GM23338 (cell line): ENCODE results near the gene NAXE. TPM values are rescaled to one million over a fixed set of nuclear protein-coding genes. Genes with fewer than 3 reads are reported as not detected.

Experiments
- ATAC-seq: fragments of 200-7000 bp; cut with Tn5 transposase; 3 replicates; pipeline ENCODE4 v1.9.1; 2020
- DNase-seq: peaks from one replicate; pipeline ENCODE4 v3.0.0-alpha.2; 2015; ENCODE audit warnings: low spot score
- H2AFZ ChIP-seq: fragments of 200-600 bp; sonication (generic); 2 replicates; pipeline ENCODE4 v1.8.0; 2016; ENCODE audit warnings: antibody characterized with exemption, mild to moderate bottlenecking, moderate library complexity
- H3F3A ChIP-seq: fragments of 200-600 bp; sonication (generic); replicated peaks from 2 replicates; pipeline ENCODE4 v1.8.0; 2017; ENCODE audit warnings: antibody characterized with exemption, mixed run types, low read depth
- H3K27ac ChIP-seq: fragments of 200-600 bp; sonication (generic); 2 replicates; pipeline ENCODE4 v1.6.1; 2016; ENCODE audit warnings: low read depth
- H3K27me3 ChIP-seq: fragments of 200-600 bp; sonication (generic); 2 replicates; pipeline ENCODE4 v1.8.0; 2016; ENCODE audit warnings: mild to moderate bottlenecking, mixed run types, moderate library complexity; ENCODE audit not compliant: insufficient read depth
- H3K36me3 ChIP-seq: fragments of 200-600 bp; sonication (generic); 2 replicates; pipeline ENCODE4 v1.8.0; 2016; ENCODE audit warnings: mild to moderate bottlenecking; ENCODE audit not compliant: insufficient read depth
- H3K4me1 ChIP-seq: fragments of 200-600 bp; sonication (generic); 2 replicates; pipeline ENCODE4 v1.8.0; 2016; ENCODE audit warnings: mild to moderate bottlenecking, moderate library complexity; ENCODE audit not compliant: insufficient read depth
- H3K4me2 ChIP-seq: fragments of 200-600 bp; sonication (generic); 2 replicates; pipeline ENCODE4 v1.7.1; 2017; ENCODE audit warnings: mixed run types
- H3K4me3 ChIP-seq: fragments of 200-600 bp; sonication (generic); 2 replicates; pipeline ENCODE4 v1.6.1; 2016; ENCODE audit warnings: mixed run types
- H3K79me2 ChIP-seq: fragments of 200-600 bp; sonication (generic); replicated peaks from 2 replicates; pipeline ENCODE4 v1.8.0; 2017; ENCODE audit warnings: mild to moderate bottlenecking; ENCODE audit not compliant: insufficient read depth
- H3K9me2 ChIP-seq: fragments of 200-600 bp; sonication (generic); 2 replicates; pipeline ENCODE4 v1.8.0; 2017; ENCODE audit not compliant: insufficient read depth
- H4K20me1 ChIP-seq: fragments of 200-600 bp; sonication (generic); replicated peaks from 2 replicates; pipeline ENCODE4 v1.8.0; 2017; ENCODE audit warnings: mild to moderate bottlenecking; ENCODE audit not compliant: insufficient read depth
- H3K27ac Mint-ChIP-seq: 2 replicates; pipeline ENCODE4 v1.8.0; 2020; ENCODE audit warnings: inconsistent platforms, mild to moderate bottlenecking, moderate library complexity, mixed read lengths
- H3K27me3 Mint-ChIP-seq: 3 replicates; pipeline ENCODE4 v1.8.0; 2022; ENCODE audit warnings: low read depth, mild to moderate bottlenecking, moderate library complexity, mixed read lengths, inconsistent platforms; ENCODE audit not compliant: insufficient read depth, poor library complexity
- H3K36me3 Mint-ChIP-seq: 3 replicates; pipeline ENCODE4 v1.8.0; 2021; ENCODE audit warnings: low read depth, mild to moderate bottlenecking, inconsistent platforms, moderate library complexity, mixed read lengths
- H3K4me1 Mint-ChIP-seq: 3 replicates; pipeline ENCODE4 v1.8.0; 2020; ENCODE audit warnings: mild to moderate bottlenecking, inconsistent platforms, mixed read lengths
- H3K4me3 Mint-ChIP-seq: 3 replicates; pipeline ENCODE4 v1.8.0; 2021; ENCODE audit warnings: moderate library complexity, mild to moderate bottlenecking, inconsistent platforms, mixed read lengths
- H3K9me3 Mint-ChIP-seq: 3 replicates; pipeline ENCODE4 v1.8.0; 2020; ENCODE audit warnings: moderate library complexity, mild to moderate bottlenecking, inconsistent platforms, mixed read lengths
- EZH2phosphoT487 ChIP-seq: fragments of 200-600 bp; sonication (generic); IDR thresholded peaks from one replicate; pipeline ENCODE4 v1.8.1; 2018; ENCODE audit warnings: antibody characterized with exemption; ENCODE audit not compliant: unreplicated experiment
- JUNB ChIP-seq: IDR thresholded peaks from one replicate; pipeline ENCODE4 v1.6.1; 2016; ENCODE audit warnings: antibody characterized with exemption; ENCODE audit not compliant: unreplicated experiment
- ZNF114 ChIP-seq: fragments of 250-450 bp; sonication (Bioruptor Pico); IDR thresholded peaks from 2 replicates; pipeline ENCODE4 v1.5.0; 2020; ENCODE audit warnings: mild to moderate bottlenecking, moderate library complexity
- ZNF331 ChIP-seq: fragments of 250-450 bp; sonication (Bioruptor Pico); IDR thresholded peaks from 2 replicates; pipeline ENCODE4 v1.5.0; 2020; ENCODE audit warnings: low read depth, mild to moderate bottlenecking, moderate library complexity
- polyA plus RNA-seq: library from polyadenylated mRNA; unstranded; fragments of >200 nt; fragmentation: Nextera tagmentation; extraction: Ambion mirVana; gene quantifications from 2 replicates; pipeline ENCODE4 v1.2.1, GENCODE V29; 2016
- total RNA-seq: library from RNA; depleted of rRNA; stranded (reverse); fragments of >200 nt; shearing (Covaris generic); gene quantifications from 2 replicates; pipeline ENCODE4 v1.2.3, GENCODE V29; 2014
- TF ChIP-seq, protein P1 (sequence below): fragments of 250-450 bp; sonication (Bioruptor Pico); IDR thresholded peaks from 2 replicates; pipeline ENCODE4 v1.5.0; 2020; ENCODE audit warnings: mild to moderate bottlenecking, moderate library complexity
- TF ChIP-seq, protein P2 (sequence below): IDR thresholded peaks from one replicate; pipeline ENCODE4 v1.6.1; 2018; ENCODE audit warnings: antibody characterized with exemption; ENCODE audit not compliant: unreplicated experiment
- TF ChIP-seq, protein P3 (sequence below): IDR thresholded peaks from 2 replicates; pipeline ENCODE4 v1.6.1; 2016; ENCODE audit warnings: antibody characterized with exemption

NAXE gene
- total and polyA plus RNA-seq, 2 experiments from 2014 or later, result 82.1 to 87.5 TPM

DNA sequence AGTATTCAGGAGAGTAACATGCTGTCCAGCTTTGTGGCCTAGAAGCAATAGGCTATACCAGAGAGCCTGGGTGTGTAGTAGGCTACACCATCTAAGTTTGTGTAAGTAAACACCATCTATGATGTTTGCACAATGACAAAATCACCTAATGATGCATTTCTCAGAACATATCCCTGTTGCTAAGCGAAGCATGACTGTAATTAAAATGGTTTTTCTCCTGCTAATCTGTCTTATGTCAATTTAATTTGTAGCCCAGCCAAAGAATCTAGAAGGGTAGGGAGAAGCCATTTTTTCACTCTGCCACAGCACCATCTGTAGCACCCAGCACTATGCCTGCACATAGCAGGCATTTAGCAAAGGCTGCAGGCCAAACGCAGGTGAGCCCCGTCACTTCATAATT is 14.0 kb upstream of the NAXE start:
- H4K20me1 ChIP-seq, result no peaks in the 10 kb centered on the region
- H3K4me1 ChIP-seq, result peaks cover 3% of the 10 kb centered on the region; the same call in 1 of the 2 replicates
- no peaks in the 10 kb centered on the region for H3K9me2 ChIP-seq
- no peak for DNase-seq
- H3K36me3 Mint-ChIP-seq, result no peaks in the 10 kb centered on the region
- H2AFZ ChIP-seq, result no peak overlapping the region
- H3K9me3 Mint-ChIP-seq, result no peaks in the 10 kb centered on the region
- ATAC-seq, result no peak
- no peak overlapping the region for H3K4me3 ChIP-seq
- no peak overlapping the region for H3K4me3 Mint-ChIP-seq
- no peaks in the 10 kb centered on the region for H3K36me3 ChIP-seq
- H3K27ac ChIP-seq, result no peak overlapping the region
- H3K4me2 ChIP-seq, result no peak overlapping the region
- H3F3A ChIP-seq, result 0 out of 2 replicates have a peak, but pooled peaks cover 6% of the 10 kb centered on the region
- no peak overlapping the region for H3K27ac Mint-ChIP-seq
- TF ChIP-seq, protein P1, sequence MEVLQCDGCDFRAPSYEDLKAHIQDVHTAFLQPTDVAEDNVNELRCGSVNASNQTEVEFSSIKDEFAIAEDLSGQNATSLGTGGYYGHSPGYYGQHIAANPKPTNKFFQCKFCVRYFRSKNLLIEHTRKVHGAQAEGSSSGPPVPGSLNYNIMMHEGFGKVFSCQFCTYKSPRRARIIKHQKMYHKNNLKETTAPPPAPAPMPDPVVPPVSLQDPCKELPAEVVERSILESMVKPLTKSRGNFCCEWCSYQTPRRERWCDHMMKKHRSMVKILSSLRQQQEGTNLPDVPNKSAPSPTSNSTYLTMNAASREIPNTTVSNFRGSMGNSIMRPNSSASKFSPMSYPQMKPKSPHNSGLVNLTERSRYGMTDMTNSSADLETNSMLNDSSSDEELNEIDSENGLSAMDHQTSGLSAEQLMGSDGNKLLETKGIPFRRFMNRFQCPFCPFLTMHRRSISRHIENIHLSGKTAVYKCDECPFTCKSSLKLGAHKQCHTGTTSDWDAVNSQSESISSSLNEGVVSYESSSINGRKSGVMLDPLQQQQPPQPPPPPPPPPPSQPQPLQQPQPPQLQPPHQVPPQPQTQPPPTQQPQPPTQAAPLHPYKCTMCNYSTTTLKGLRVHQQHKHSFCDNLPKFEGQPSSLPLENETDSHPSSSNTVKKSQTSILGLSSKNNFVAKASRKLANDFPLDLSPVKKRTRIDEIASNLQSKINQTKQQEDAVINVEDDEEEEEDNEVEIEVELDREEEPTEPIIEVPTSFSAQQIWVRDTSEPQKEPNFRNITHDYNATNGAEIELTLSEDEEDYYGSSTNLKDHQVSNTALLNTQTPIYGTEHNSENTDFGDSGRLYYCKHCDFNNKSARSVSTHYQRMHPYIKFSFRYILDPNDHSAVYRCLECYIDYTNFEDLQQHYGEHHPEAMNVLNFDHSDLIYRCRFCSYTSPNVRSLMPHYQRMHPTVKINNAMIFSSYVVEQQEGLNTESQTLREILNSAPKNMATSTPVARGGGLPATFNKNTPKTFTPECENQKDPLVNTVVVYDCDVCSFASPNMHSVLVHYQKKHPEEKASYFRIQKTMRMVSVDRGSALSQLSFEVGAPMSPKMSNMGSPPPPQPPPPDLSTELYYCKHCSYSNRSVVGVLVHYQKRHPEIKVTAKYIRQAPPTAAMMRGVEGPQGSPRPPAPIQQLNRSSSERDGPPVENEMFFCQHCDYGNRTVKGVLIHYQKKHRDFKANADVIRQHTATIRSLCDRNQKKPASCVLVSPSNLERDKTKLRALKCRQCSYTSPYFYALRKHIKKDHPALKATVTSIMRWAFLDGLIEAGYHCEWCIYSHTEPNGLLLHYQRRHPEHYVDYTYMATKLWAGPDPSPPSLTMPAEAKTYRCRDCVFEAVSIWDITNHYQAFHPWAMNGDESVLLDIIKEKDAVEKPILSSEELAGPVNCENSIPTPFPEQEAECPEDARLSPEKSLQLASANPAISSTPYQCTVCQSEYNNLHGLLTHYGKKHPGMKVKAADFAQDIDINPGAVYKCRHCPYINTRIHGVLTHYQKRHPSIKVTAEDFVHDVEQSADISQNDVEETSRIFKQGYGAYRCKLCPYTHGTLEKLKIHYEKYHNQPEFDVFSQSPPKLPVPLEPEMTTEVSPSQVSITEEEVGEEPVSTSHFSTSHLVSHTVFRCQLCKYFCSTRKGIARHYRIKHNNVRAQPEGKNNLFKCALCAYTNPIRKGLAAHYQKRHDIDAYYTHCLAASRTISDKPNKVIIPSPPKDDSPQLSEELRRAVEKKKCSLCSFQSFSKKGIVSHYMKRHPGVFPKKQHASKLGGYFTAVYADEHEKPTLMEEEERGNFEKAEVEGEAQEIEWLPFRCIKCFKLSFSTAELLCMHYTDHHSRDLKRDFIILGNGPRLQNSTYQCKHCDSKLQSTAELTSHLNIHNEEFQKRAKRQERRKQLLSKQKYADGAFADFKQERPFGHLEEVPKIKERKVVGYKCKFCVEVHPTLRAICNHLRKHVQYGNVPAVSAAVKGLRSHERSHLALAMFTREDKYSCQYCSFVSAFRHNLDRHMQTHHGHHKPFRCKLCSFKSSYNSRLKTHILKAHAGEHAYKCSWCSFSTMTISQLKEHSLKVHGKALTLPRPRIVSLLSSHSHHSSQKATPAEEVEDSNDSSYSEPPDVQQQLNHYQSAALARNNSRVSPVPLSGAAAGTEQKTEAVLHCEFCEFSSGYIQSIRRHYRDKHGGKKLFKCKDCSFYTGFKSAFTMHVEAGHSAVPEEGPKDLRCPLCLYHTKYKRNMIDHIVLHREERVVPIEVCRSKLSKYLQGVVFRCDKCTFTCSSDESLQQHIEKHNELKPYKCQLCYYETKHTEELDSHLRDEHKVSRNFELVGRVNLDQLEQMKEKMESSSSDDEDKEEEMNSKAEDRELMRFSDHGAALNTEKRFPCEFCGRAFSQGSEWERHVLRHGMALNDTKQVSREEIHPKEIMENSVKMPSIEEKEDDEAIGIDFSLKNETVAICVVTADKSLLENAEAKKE, result no peak
- TF ChIP-seq ZNF114 (CRISPR knock-in tag), result no peak
- no peak for TF ChIP-seq EZH2phosphoT487
- no peak for TF ChIP-seq JUNB
- TF ChIP-seq ZNF331, result no peak
- no peaks in the 10 kb centered on the region for H3K27me3 ChIP-seq
- H3K79me2 ChIP-seq, result no peaks in the 10 kb centered on the region
- peaks cover 6% of the 10 kb centered on the region for H3K4me1 Mint-ChIP-seq
- H3K27me3 Mint-ChIP-seq, result peaks cover 8% of the 10 kb centered on the region

DNA sequence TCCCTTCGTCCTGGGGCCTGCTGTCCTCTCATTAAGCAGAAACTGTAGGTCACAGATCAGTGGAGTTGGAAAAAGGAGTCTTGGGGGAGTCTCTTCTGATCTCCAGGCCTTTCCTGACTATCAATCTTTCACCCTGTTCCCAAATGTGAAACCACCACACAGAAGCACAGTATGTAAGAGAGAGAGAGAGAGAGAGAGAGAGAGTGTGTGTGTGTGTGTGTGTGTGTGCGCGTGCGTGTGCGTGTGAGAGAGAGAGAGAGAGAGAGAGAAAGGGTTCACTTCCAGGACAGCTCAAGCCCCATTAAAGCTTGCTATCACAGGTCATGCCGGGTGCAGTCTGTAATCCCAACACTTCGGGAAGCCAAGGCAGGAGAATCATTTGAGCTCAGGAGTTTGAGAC is 13.5 kb upstream of the NAXE start:
- H3K4me3 Mint-ChIP-seq, result no peak overlapping the region
- Histone ChIP-seq H3K4me3 (no peak overlapping the region), H3K4me1 (no peaks in the 10 kb centered on the region), H3K36me3 (no peaks in the 10 kb centered on the region), H3K4me2 (no peak overlapping the region), H3K27me3 (no peaks in the 10 kb centered on the region), H3K9me2 (no peaks in the 10 kb centered on the region), H2AFZ (no peak overlapping the region), H3K27ac (no peak overlapping the region), H3K79me2 (no peaks in the 10 kb centered on the region), H4K20me1 (no peaks in the 10 kb centered on the region), H3F3A (0 out of 2 replicates have a peak, but pooled peaks cover 2% of the 10 kb centered on the region)
- no peaks in the 10 kb centered on the region for H3K36me3 Mint-ChIP-seq
- no peaks in the 10 kb centered on the region for H3K9me3 Mint-ChIP-seq
- DNase-seq (no peak), ATAC-seq (no peak)
- peaks cover 3% of the 10 kb centered on the region; the same call in 1 of the 3 replicates for H3K4me1 Mint-ChIP-seq
- H3K27ac Mint-ChIP-seq, result 0 out of 2 replicates have a peak overlapping the region, but pooled peaks have one; percentile 5
- peaks cover 5% of the 10 kb centered on the region for H3K27me3 Mint-ChIP-seq
- TF ChIP-seq, protein P2, sequence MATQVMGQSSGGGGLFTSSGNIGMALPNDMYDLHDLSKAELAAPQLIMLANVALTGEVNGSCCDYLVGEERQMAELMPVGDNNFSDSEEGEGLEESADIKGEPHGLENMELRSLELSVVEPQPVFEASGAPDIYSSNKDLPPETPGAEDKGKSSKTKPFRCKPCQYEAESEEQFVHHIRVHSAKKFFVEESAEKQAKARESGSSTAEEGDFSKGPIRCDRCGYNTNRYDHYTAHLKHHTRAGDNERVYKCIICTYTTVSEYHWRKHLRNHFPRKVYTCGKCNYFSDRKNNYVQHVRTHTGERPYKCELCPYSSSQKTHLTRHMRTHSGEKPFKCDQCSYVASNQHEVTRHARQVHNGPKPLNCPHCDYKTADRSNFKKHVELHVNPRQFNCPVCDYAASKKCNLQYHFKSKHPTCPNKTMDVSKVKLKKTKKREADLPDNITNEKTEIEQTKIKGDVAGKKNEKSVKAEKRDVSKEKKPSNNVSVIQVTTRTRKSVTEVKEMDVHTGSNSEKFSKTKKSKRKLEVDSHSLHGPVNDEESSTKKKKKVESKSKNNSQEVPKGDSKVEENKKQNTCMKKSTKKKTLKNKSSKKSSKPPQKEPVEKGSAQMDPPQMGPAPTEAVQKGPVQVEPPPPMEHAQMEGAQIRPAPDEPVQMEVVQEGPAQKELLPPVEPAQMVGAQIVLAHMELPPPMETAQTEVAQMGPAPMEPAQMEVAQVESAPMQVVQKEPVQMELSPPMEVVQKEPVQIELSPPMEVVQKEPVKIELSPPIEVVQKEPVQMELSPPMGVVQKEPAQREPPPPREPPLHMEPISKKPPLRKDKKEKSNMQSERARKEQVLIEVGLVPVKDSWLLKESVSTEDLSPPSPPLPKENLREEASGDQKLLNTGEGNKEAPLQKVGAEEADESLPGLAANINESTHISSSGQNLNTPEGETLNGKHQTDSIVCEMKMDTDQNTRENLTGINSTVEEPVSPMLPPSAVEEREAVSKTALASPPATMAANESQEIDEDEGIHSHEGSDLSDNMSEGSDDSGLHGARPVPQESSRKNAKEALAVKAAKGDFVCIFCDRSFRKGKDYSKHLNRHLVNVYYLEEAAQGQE, result no peak
- TF ChIP-seq, protein P3, sequence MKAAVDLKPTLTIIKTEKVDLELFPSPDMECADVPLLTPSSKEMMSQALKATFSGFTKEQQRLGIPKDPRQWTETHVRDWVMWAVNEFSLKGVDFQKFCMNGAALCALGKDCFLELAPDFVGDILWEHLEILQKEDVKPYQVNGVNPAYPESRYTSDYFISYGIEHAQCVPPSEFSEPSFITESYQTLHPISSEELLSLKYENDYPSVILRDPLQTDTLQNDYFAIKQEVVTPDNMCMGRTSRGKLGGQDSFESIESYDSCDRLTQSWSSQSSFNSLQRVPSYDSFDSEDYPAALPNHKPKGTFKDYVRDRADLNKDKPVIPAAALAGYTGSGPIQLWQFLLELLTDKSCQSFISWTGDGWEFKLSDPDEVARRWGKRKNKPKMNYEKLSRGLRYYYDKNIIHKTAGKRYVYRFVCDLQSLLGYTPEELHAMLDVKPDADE, result no peak
- TF ChIP-seq ZNF114 (CRISPR knock-in tag), result no peak
